Tibial nerve (tissue), 4 donors: ENCODE results near the gene TNRC6A. TPM values are rescaled to one million over a fixed set of nuclear protein-coding genes. Genes with fewer than 3 reads are reported as not detected.
"Not testable (repeated sequence)": the region's sequence is repeated elsewhere in the genome, so short reads cannot be mapped to it uniquely, and the experiment has no call there.

Experiments
- DNase-seq, 2 donors: peaks; one replicate each; pipeline ENCODE4 v3.0.0-alpha.2; 2019; ENCODE audit warnings: low spot score in 2 of 2
- H3K27ac ChIP-seq, 4 donors: fragments of 200-600 bp; sonication (generic) in 3 of 4; one replicate each; pipeline ENCODE4 v1.5.1; 2017 to 2019; ENCODE audit warnings: mild to moderate bottlenecking in 1 of 4
- H3K27me3 ChIP-seq, 2 donors: fragments of 200-600 bp; sonication (generic) in 1 of 2; one replicate each; pipeline versions ENCODE4 v1.5.1 to v1.6.0; 2017 to 2019
- H3K36me3 ChIP-seq, 3 donors: fragments of 200-600 bp; sonication (generic); one replicate each; pipeline ENCODE4 v1.5.1; 2018 to 2019
- H3K4me1 ChIP-seq, 4 donors: fragments of 200-600 bp; sonication (generic) in 3 of 4; one replicate each; pipeline ENCODE4 v1.5.1; 2017 to 2019
- H3K4me3 ChIP-seq, 4 donors: fragments of 200-600 bp; sonication (generic) in 3 of 4; one replicate each; pipeline ENCODE4 v1.5.1; 2017 to 2019; ENCODE audit warnings: mild to moderate bottlenecking in 1 of 4, moderate library complexity in 1 of 4
- H3K9me3 ChIP-seq, 4 donors: fragments of 200-600 bp; sonication (generic) in 3 of 4; one replicate each; pipeline ENCODE4 v1.5.1; 2017 to 2019
- EP300 ChIP-seq, 2 donors: sonication (generic); formaldehyde crosslinking; IDR thresholded peaks; one replicate each; pipeline ENCODE4 v1.6.1; 2017; ENCODE audit warnings: antibody characterized with exemption in 2 of 2, mild to moderate bottlenecking in 1 of 2
- POLR2A ChIP-seq, 2 donors: fragments of 450-650 bp; IDR thresholded peaks; one replicate each; pipeline ENCODE4 v1.6.1; 2017; ENCODE audit warnings: antibody characterized with exemption in 2 of 2, mild to moderate bottlenecking in 2 of 2, moderate library complexity in 2 of 2
- WGBS, 2 donors: methylation state at CpG; one replicate each; pipeline ENCODE4 v1.1.5; 2018; 5-methylcytosine and 5-hydroxymethylcytosine counted together
- total RNA-seq, 4 donors: library from RNA; depleted of rRNA; stranded (reverse); fragments of >200 nt; gene quantifications; one replicate each; pipeline ENCODE4 v1.1.0, GENCODE V29; 2016
- TF ChIP-seq, protein P1 (sequence below), 5 experiments: fragments of 200-600 bp in 3 of 5; fragments of 450-650 bp in 2 of 5; sonication (generic) in 3 of 5; IDR thresholded peaks; one replicate each; pipeline ENCODE4 v1.5.1; 2016 to 2019; ENCODE audit warnings: antibody characterized with exemption in 5 of 5, mild to moderate bottlenecking in 3 of 5, moderate library complexity in 2 of 5

TNRC6A gene
- total RNA-seq, 4 donors from 2014 or later = 47.7 to 74.5 (median 59.6) TPM

DNA sequence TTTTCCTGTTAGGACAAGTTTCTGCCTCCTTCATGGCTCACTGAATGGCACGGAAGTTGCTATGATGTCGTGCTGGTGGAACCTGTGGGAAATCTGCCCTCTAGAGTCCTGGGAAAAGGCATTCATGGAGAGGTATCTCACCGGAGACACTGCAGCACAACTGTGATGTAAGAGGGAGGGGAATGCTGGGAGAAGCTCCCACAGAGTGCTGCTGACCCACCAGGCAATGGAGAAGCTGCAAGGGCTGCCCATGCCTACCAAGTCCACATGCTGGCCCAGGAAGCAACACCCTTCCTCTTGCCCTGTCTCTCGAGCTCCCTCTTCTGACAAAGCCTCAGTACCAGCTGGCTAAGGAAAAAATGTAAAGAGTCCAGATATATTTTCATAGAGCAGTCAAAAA is 71.1 kb downstream of the TNRC6A start:
- TF ChIP-seq, protein P1, sequence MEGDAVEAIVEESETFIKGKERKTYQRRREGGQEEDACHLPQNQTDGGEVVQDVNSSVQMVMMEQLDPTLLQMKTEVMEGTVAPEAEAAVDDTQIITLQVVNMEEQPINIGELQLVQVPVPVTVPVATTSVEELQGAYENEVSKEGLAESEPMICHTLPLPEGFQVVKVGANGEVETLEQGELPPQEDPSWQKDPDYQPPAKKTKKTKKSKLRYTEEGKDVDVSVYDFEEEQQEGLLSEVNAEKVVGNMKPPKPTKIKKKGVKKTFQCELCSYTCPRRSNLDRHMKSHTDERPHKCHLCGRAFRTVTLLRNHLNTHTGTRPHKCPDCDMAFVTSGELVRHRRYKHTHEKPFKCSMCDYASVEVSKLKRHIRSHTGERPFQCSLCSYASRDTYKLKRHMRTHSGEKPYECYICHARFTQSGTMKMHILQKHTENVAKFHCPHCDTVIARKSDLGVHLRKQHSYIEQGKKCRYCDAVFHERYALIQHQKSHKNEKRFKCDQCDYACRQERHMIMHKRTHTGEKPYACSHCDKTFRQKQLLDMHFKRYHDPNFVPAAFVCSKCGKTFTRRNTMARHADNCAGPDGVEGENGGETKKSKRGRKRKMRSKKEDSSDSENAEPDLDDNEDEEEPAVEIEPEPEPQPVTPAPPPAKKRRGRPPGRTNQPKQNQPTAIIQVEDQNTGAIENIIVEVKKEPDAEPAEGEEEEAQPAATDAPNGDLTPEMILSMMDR (IDR thresholded peaks at IDR 0.05) = no peak
- TF ChIP-seq POLR2A (IDR thresholded peaks at IDR 0.05) (no peak), EP300 (IDR thresholded peaks at IDR 0.05) (no peak)
- H3K27me3 ChIP-seq = no peaks in the 10 kb centered on the region
- H3K4me1 ChIP-seq = no peaks in the 10 kb centered on the region
- no peak for DNase-seq
- H3K36me3 ChIP-seq = peaks cover 9 to 97% (median 22%) of the 10 kb centered on the region in 3 donors
- H3K4me3 ChIP-seq = no peak overlapping the region
- H3K27ac ChIP-seq = no peak overlapping the region
- no peaks in the 10 kb centered on the region for H3K9me3 ChIP-seq
- 87 to 94% methylated on average over 4 of the region's 4 CpGs for WGBS, 2 donors

DNA sequence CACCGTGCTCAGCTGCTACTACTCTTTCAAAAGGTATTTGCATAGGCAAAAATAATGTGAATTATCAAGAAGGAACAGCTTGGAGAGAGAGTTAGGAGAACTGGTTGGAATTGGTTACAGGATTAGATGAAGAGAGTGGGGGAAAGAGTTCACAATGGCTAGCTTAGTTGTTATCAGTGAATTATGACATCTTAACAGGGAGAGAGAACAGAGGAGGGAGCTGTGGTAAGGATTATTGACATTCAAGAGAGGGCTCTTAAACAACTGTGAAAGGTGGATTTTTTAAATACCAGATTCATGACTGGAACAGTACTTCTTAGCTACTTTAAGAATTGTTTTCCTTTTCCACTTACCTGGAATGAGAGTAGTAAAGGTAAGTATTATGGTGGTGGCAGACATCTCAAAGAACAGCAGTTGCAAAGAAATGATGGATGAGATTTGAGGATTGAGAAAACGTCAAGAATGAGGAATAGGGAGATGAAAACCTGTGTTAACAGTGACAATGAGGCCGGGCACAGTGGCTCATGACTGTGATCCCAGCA is 72.4 kb downstream of the TNRC6A start:
- Histone ChIP-seq H3K4me3 (no peak overlapping the region), H3K27ac (no peak overlapping the region), H3K4me1 (no peaks in the 10 kb centered on the region), H3K9me3 (no peaks in the 10 kb centered on the region), H3K27me3 (no peaks in the 10 kb centered on the region), H3K36me3 (peaks cover 10 to 97% (median 31%) of the 10 kb centered on the region in 3 donors)
- 88 to 95% methylated on average over 3 of the region's 3 CpGs for WGBS, 2 donors
- no peak for DNase-seq
- TF ChIP-seq EP300 (IDR thresholded peaks at IDR 0.05) = no peak
- TF ChIP-seq, protein P1 (IDR thresholded peaks at IDR 0.05) = no peak
- no peak for TF ChIP-seq POLR2A (IDR thresholded peaks at IDR 0.05)

DNA sequence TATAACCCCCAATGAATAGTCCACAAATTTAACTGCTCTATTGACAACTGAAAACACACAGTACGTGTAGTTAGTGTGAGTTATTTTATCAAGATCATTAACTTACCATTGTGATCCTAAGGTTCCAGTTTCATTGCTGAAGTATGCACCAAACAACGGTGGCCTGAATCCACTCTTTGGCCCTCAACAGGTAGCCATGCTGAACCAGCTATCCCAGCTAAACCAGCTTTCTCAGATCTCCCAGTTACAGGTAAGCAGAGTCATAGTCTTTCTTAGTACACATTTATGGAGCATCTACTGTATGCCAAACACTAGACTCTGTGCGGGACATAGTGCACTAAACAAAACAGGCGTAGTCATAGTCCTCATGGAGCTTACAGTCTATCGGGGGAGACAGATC is 76.0 kb downstream of the TNRC6A start:
- TF ChIP-seq EP300 (IDR thresholded peaks at IDR 0.05) (no peak), POLR2A (IDR thresholded peaks at IDR 0.05) (no peak)
- TF ChIP-seq, protein P1 (IDR thresholded peaks at IDR 0.05) = no peak
- Histone ChIP-seq H3K4me1 (no peaks in the 10 kb centered on the region), H3K4me3 (no peak overlapping the region), H3K27me3 (no peaks in the 10 kb centered on the region), H3K27ac (no peak overlapping the region), H3K9me3 (no peaks in the 10 kb centered on the region), H3K36me3 (peaks cover 9 to 95% (median 39%) of the 10 kb centered on the region in 3 donors)
- 91 to 93% methylated on average over 5 of the region's 5 CpGs for WGBS, 2 donors
- no peak for DNase-seq

DNA sequence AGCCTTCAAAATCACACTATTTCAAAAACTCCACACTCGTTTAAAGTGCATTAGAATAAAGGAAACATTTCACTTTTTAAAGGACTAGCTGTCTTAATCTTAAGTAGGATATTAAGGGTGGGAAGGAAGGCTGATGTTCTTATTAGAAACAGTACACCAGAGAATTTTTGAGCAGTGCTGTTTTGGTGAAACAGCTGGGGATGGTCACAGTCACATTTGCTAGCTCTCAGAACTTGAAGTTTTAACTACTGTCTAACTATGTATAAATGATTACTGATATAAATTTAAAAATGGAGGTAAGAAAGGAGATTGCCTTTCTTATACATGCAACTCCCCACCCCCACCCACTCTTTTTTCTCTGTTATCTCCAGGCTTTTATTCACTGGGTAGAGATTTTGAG is 77.8 kb downstream of the TNRC6A start:
- TF ChIP-seq EP300 (IDR thresholded peaks at IDR 0.05) (no peak), POLR2A (IDR thresholded peaks at IDR 0.05) (no peak)
- TF ChIP-seq, protein P1 (IDR thresholded peaks at IDR 0.05) = no peak
- peaks cover 0 to under 1% (median 0%) of the 10 kb centered on the region in 4 donors for H3K4me1 ChIP-seq
- 41 to 67% methylated on average over 1 of the region's 1 CpG for WGBS, 2 donors
- no peak overlapping the region for H3K27ac ChIP-seq
- H3K36me3 ChIP-seq = peaks cover 9 to 92% (median 39%) of the 10 kb centered on the region in 3 donors
- no peak overlapping the region for H3K4me3 ChIP-seq
- H3K27me3 ChIP-seq = no peaks in the 10 kb centered on the region
- H3K9me3 ChIP-seq = no peaks in the 10 kb centered on the region
- DNase-seq = no peak

DNA sequence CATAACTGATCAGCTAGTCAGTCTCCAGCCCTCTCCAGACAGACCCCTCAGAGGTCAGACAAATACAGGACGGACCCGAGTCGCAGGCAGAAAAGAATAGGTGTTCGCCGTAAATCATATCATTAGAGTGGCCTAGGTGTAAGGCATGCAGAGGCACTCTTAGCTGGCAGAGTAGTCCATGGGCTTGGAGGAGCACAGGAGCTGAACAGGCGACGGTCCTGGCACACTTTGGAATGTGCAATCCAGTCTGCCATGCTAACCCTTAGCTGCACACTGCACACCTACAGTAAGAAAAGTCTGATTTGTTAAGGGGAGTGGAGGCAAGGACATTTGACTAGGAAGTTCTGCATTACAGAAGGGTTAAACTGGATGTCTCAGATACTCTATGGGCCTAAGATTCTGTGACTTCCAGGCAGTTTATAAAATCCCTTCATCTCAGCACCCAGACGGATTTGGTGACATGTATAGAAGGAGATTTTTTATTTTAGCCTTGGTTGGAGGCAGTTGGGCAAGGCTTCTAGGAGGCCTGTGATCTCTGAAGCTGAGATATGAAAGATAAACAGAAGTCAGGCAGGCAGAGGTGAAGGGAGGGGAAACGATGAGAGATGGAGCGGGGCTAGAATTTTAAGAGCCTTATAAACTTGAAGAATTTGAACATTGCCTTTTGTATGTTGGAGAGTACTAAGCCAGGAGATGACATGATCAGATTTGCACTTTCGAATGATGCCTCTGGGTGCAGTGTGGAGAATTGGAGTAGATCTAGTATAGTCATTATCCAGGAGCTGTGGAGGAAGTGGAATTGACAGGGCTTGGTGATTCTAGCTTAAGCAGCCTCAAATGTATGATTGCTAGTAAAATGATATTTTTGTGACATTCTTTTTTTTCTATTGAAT is 81.7 kb downstream of the TNRC6A start:
- Histone ChIP-seq H3K27ac (no peak overlapping the region), H3K27me3 (no peaks in the 10 kb centered on the region), H3K4me1 (peaks cover 0 to 4% (median 0%) of the 10 kb centered on the region in 4 donors), H3K9me3 (no peaks in the 10 kb centered on the region), H3K36me3 (peaks cover 8 to 92% (median 32%) of the 10 kb centered on the region in 3 donors), H3K4me3 (no peak overlapping the region)
- 77 to 80% methylated on average over 11 of the region's 11 CpGs for WGBS, 2 donors
- TF ChIP-seq EP300 (IDR thresholded peaks at IDR 0.05) = no peak
- no peak for TF ChIP-seq POLR2A (IDR thresholded peaks at IDR 0.05)
- TF ChIP-seq, protein P1 (IDR thresholded peaks at IDR 0.05) = no peak
- DNase-seq = no peak

DNA sequence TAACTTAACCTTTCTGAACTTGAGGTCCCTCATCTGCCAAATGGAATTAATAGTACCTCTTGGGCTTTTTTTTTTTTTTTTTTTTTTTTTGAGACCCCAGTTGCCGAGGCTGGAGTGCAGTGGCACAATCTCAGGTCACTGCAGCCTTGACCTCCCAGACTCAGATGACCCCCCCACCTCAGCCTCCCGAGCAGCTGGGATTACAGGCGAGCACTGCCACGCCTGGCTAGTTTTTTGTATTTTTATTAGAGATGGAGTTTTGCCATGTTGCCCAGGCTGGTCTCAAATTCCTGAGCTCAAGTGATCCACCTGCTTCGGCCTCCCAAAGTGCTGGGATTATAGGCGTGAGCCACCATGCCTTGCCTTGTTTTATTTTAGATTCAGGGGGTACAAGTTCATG is 83.4 kb downstream of the TNRC6A start:
- H3K4me3 ChIP-seq, DNase-seq, H3K9me3 ChIP-seq, H3K27ac ChIP-seq, H3K27me3 ChIP-seq: not testable (repeated sequence)
- Histone ChIP-seq H3K4me1 (peaks cover 0 to 10% (median 0%) of the 10 kb centered on the region in 4 donors), H3K36me3 (peaks cover 10 to 92% (median 20%) of the 10 kb centered on the region in 3 donors)
- WGBS, 2 donors = 72 to 79% methylated on average over 6 of the region's 6 CpGs
